ENCODE data around the gene TFF2.
A peak's percentile ranks its signal among the peaks of the same experiment; 100 is the strongest.

TFF2 gene

GRCh38 chr21:42320791-42321190, 30.0 kb downstream of the TFF2 start:
- DNase-seq (ENCODE audit: low read depth in 3 of 3): no peak

DNA sequence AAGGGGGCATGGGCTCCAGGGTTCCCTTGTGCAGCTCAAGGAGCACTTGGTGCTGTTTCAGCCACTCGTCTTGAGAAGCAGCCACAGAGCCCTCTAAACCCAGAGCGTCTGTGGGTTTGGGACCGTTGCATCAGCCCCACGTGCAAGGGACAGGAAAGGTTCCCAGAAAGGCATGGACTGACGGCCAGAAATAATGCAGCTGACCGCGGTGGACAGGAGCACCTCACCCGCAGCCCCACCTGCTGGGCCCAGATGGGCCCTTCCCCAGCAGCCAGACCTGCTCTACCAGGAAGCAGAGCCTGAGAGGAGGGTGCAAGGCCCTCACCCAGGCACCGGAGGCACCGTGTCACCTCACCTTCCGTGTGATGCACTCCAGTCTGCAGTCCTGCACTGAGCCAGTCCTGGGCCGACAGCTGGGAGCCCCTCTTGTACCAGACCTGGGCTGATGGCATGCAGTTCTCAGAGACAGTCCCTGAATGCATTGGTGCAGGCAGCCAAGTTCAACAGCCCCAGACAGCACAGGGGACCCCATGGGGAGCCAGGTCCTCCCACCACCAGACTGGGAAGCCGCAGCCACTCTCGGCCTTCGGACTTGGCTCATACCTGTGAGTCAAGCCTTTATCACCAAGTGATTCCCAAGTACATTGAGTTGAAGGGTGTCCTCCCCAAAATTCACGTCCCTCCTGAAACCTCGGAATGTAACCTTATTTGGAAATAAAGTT, 30.8 kb downstream of the TFF2 start:
- DNase-seq (ENCODE audit: low read depth in 3 of 3): no peak

DNA sequence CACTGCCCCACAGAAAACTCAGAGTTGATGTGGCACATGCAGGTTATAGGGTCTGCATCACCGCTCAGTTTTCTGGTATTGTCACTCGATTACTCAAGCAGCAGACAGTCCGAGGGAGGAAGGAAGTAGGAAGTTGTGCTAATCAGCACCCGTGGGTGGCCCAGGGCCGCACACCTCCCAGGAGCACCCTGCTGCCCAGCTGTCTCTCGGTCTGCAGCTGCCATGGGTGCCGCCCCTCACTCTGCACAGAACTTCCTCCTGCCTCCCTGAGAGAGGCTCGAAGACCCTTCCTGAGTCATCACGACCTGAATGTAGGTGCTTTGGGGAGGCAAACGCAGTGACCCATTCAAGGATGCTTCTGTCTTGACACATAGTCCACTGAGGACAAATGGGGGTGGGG, 31.4 kb downstream of the TFF2 start:
- no peak for DNase-seq (ENCODE audit: low read depth in 3 of 3)

- DNase-seq (ENCODE audit: low read depth in 3 of 3): no peak
These were observed 32.7 kb downstream of the TFF2 start for GRCh38 chr21:42317826-42318746.

- DNase-seq (ENCODE audit: low read depth in 3 of 3): no peak
These were observed 33.5 kb downstream of the TFF2 start for GRCh38 chr21:42317341-42317741.

- no peak for DNase-seq (ENCODE audit: low read depth in 3 of 3)
These were observed 33.9 kb downstream of the TFF2 start for GRCh38 chr21:42316891-42317290.

DNA sequence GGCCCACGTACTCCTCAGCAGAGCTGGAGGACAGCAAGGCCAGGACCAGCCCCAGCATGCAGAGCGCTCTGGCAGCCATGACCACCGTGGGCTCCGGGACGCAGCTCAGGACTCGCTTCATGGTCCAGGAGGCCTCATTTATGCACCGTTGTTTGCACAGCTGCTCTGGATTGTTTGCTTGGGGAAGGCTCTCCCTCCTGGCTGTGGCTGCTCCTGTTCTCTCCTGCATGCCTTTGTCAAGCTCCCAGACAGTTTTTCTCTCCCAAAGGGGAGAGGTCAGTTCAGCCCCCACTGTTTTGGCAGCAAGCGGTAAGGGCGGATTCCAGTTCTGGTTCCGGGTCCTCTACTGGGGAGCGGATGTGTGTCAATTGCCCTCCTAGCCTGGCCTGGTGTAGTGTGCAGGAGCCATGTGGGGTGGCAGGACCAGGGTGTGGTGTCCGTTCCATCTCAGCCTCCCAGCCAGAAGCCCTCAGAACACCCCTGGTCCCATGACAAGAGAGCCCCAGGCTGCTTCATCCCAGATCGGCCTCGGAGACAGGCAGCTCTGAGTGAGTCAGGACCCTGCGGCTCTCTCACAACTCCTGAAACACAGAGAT, 35.4 kb downstream of the TFF2 start, which contains the start of gene TFF3:
TSS of gene TFF3 (minus strand) at position 114 of the 596 bp plus-strand sequence. CDS start at position 79, 35 bp downstream.
- DNase-seq (ENCODE audit: low read depth in 3 of 3): no peak

- DNase-seq (ENCODE audit: low read depth in 3 of 3): no peak
These were observed 36.0 kb downstream of the TFF2 start for GRCh38 chr21:42314616-42315295.

DNA sequence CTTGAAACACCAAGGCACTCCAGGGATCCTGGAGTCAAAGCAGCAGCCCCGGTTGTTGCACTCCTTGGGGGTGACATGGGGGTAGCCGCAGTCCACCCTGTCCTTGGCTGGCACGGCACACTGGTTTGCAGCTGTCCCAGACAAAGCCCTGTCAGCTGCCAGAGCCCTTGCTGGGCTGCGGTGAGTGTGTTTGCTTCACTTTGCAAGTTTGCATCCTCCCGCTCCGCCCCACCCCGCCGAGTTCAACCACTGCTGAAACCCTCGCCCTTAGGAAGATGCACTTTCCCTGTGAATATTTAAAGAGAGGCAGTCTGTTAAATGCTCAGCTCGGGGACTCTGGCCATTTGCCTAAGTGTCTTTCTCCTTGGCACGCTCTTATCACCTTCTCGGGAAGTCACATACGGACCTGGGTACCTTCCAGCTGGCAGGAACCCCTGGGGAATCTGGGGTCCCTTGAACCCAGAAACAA, 37.3 kb downstream of the TFF2 start:
- DNase-seq (ENCODE audit: low read depth in 3 of 3): no peak

GRCh38 chr21:42312626-42313104, 38.1 kb downstream of the TFF2 start:
- DNase-seq (ENCODE audit: low read depth in 3 of 3): no peak

DNA sequence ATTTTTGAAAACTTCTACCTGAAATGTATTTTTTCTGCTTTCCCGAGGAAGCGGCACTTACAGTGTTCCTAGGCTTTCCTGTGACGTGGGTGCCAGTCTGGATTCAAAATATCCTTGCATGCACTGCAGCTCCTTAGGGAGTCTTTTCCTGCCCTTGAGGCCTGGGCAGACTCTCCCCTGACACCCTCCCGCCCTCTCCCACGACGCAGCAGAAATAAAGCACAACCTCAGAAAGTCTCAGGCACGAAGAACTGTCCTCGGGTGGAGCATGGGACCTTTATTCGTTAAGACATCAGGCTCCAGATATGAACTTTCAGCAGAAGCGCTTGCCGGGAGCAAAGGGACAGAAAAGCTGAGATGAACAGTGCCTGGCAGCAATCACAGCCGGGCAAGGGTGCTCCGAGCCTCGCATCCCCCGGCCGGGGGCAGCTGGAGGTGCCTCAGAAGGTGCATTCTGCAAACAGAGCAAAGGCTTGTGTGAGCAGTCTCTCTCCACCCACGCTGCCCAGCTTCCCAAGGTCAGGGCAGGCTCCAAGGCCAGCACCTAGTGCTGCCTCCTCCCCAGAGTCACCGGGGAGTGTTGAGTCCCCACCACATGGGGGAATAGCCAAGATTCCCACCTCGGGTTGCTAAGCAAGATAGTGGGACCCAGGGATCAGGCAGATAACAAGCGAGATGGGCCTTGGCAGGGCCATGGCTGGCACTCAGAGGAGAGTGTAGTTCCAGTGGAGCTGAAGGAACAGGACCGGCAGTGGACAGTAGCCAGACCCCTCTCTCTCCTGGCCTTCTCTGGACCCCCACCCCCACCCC, 38.8 kb downstream of the TFF2 start:
- DNase-seq (ENCODE audit: low read depth in 3 of 3): no peak

- DNase-seq (ENCODE audit: low read depth in 3 of 3): no peak
These were observed 39.6 kb downstream of the TFF2 start for GRCh38 chr21:42311160-42311559.

DNA sequence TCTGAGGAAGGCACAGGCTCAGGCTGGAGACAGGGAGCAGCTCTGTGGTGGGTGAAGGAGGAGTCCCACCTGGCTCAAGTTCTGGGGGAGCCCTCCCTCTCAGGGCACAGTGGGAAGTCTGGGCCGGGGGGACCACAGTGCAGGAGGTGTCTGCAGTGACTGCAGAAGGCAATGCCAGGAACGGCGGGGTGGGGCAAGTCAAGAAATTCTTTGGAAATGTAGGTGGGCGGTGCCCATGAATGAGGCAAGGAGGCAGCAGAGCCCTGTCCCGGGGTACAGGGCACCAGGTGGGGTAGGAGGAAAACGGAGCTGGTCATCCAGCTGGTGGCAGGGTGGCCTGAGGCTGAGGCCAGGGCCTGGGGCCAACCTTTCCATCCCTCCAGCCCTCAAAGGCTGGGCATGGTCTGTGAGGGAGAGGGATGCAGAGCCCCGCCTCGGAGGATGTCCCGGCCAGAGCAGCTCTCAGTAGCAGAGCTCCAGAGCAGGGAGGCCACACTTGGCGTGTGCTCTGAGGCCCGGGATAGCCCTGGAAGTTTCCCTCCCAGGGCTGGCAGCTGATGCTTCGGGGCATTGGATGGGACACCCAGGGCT, 40.3 kb downstream of the TFF2 start:
- no peak for DNase-seq (ENCODE audit: low read depth in 3 of 3)

DNA sequence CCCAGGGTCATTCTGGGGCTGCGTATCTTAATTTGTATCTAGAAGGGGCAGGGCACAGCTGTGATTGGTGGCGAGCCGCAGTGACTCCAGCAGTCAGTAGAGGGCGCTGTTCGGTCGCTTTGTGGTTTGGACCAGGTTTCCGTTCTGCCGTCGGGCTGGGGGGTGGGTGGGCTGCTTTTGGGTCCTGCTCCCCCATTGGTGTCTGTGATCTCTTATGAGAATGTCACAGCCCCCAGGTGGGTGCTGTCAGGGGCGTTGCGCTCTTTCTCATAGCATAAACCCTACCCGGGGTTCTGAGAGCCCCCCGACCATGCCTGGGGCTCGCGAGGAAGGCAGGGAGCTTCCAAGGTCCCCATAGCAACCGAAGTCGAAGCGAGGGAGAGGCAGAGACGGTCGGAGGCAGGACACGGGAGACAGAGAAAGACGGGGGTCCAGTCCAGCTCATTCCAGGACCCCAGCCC, 41.0 kb downstream of the TFF2 start:
- peak; percentile 51 to 70 (median 55) for DNase-seq (ENCODE audit: low read depth in 3 of 3)

- no peak for DNase-seq (ENCODE audit: low read depth in 3 of 3)
These were observed 41.7 kb downstream of the TFF2 start for GRCh38 chr21:42308914-42309752.

DNA sequence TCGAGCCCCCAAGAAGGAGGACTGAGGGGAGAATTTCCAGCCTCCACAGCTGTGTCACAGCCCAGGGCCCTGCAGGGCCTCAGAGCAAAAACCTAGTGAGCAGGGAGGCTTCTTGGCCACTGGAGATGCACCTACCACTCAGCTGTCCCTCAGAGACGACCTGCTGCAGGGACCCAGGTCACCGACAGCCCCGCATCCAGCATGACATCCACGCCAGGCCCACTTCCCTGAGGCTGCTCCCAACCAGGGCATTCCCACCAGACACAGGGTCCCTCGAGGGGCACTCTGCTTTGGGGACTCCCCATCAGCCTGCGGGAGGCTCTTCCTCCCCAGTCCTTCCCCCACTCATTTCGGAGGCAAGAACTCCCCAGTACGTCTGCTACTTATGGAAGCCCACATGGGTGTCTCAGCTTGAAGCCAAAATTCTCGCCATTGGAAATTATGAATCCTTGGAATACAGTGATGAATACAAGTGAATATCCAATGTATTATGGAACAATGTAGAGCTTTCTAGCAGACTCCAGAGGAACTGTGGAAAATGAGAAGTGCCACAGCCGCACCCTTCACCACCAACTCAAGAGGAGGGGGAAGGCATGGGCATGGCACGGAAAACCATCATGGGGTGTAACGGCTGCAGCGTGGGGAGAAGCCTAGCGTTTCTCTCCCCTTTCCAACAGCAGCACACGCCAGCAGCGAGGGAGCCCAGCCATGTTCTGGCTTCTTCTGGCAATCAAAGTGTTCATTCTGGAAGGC, 42.5 kb downstream of the TFF2 start:
- no peak for DNase-seq (ENCODE audit: low read depth in 3 of 3)

GRCh38 chr21:42307106-42307505, 43.7 kb downstream of the TFF2 start:
- DNase-seq (ENCODE audit: low read depth in 3 of 3): no peak

GRCh38 chr21:42306366-42307035, 44.3 kb downstream of the TFF2 start:
- DNase-seq (ENCODE audit: low read depth in 3 of 3): no peak
